Endodermal cell (in vitro differentiated cells): ENCODE measurements around the gene AP3D1. TPM values are rescaled to one million over a fixed set of nuclear protein-coding genes. Genes with fewer than 3 reads are reported as not detected.

ENCODE experiments used
- DNase-seq: peaks from one replicate; pipeline ENCODE4 v3.0.0-alpha.2; 2017
- H3K27ac ChIP-seq: 2 replicates; pipeline ENCODE4 v1.5.1; 2013; ENCODE audit warnings: mild to moderate bottlenecking, low read depth, low read length, moderate library complexity
- H3K27me3 ChIP-seq: 2 replicates; pipeline ENCODE4 v1.6.1; 2013; ENCODE audit warnings: mild to moderate bottlenecking, low read length, moderate library complexity; ENCODE audit not compliant: insufficient read depth, control insufficient read depth, poor library complexity, severe bottlenecking
- H3K36me3 ChIP-seq: 2 replicates; pipeline ENCODE4 v1.7.0; 2013; ENCODE audit warnings: mild to moderate bottlenecking, low read length, moderate library complexity; ENCODE audit not compliant: control insufficient read depth, insufficient read depth
- H3K4me1 ChIP-seq: one replicate; pipeline ENCODE4 v1.7.0; 2013; ENCODE audit warnings: low read length; ENCODE audit not compliant: control insufficient read depth, insufficient read depth
- H3K4me3 ChIP-seq: 2 replicates; pipeline ENCODE4 v1.5.1; 2013; ENCODE audit warnings: mild to moderate bottlenecking, low read length, moderate library complexity
- H3K9ac ChIP-seq: 2 replicates; pipeline ENCODE4 v1.6.1; 2013; ENCODE audit warnings: mild to moderate bottlenecking, low read length, moderate library complexity; ENCODE audit not compliant: poor library complexity, severe bottlenecking; ENCODE audit errors: extremely low read depth
- H3K9me3 ChIP-seq: 2 replicates; pipeline ENCODE4 v1.6.1; 2013; ENCODE audit warnings: mild to moderate bottlenecking, low read length, moderate library complexity; ENCODE audit not compliant: control insufficient read depth
- H3K27ac Mint-ChIP-seq: 2 replicates; pipeline ENCODE4 v1.8.0; 2020; ENCODE audit warnings: mixed read lengths
- H3K27me3 Mint-ChIP-seq: 2 replicates; pipeline ENCODE4 v1.8.0; 2021; ENCODE audit warnings: mild to moderate bottlenecking, mixed read lengths; ENCODE audit not compliant: insufficient read depth
- H3K36me3 Mint-ChIP-seq: 2 replicates; pipeline ENCODE4 v1.8.0; 2020; ENCODE audit warnings: low read depth, mixed read lengths
- H3K4me1 Mint-ChIP-seq: 2 replicates; pipeline ENCODE4 v1.8.0; 2020; ENCODE audit warnings: mixed read lengths
- H3K4me3 Mint-ChIP-seq: 2 replicates; pipeline ENCODE4 v1.8.0; 2020; ENCODE audit warnings: mild to moderate bottlenecking, moderate library complexity, mixed read lengths
- H3K9me3 Mint-ChIP-seq: 2 replicates; pipeline ENCODE4 v1.8.0; 2020; ENCODE audit warnings: mild to moderate bottlenecking, mixed read lengths
- CTCF ChIP-seq: fragments of 200-600 bp; sonication (generic); conservative IDR thresholded peaks from 2 replicates; pipeline ENCODE4 v1.5.0; 2021; ENCODE audit warnings: antibody characterized with exemption, mild to moderate bottlenecking
- WGBS, 2 experiments: methylation state at CpG; one replicate each; pipeline versions ENCODE4 v1.1.5 to v1.1.7; 2013; ENCODE audit warnings: missing lambda C conversion rate in 2 of 2, mixed read lengths in 1 of 2; ENCODE audit not compliant: insufficient coverage in 1 of 2, insufficient read length in 1 of 2; 5-methylcytosine and 5-hydroxymethylcytosine counted together
- total RNA-seq, 2 donors: library from RNA; stranded (reverse); fragmentation: NEBNext Ultra II Directional in 1 of 2; extraction: Animal tissue kit (Norgen Biotek cat#: 25700) in 1 of 2; gene quantifications; 2 replicates in 1 of 2; 3 replicates in 1 of 2; pipeline ENCODE4 v1.2.1, GENCODE V29; 2021

Gene AP3D1
- total RNA-seq, 2 donors from 2014 or later = 162 to 181 TPM

- H3K4me1 Mint-ChIP-seq = no peaks in the 10 kb centered on the region
- Histone ChIP-seq H3K4me3 (no peak overlapping the region), H3K27me3 (no peaks in the 10 kb centered on the region), H3K9ac (no peak overlapping the region), H3K36me3 (peaks cover 81% of the 10 kb centered on the region), H3K27ac (no peak overlapping the region), H3K4me1 (no peaks in the 10 kb centered on the region), H3K9me3 (no peaks in the 10 kb centered on the region)
- H3K36me3 Mint-ChIP-seq = peaks cover 78% of the 10 kb centered on the region
- WGBS, 2 experiments = 92 to 97% methylated on average over 10 of the region's 10 CpGs
- H3K27ac Mint-ChIP-seq = no peak overlapping the region
- no peak overlapping the region for H3K4me3 Mint-ChIP-seq
- no peaks in the 10 kb centered on the region for H3K27me3 Mint-ChIP-seq
- DNase-seq = no peak
- no peak for TF ChIP-seq CTCF
- H3K9me3 Mint-ChIP-seq = no peaks in the 10 kb centered on the region
Measured at GRCh38 chr19:2122982-2123381, 28.4 kb downstream of the AP3D1 start.

- peaks cover 77% of the 10 kb centered on the region for H3K36me3 Mint-ChIP-seq
Measured at GRCh38 chr19:2122251-2122650, 29.1 kb downstream of the AP3D1 start.

GRCh38 chr19:2121416-2122051 is 29.8 kb downstream of the AP3D1 start:
- Mint-ChIP-seq H3K4me1 (no peaks in the 10 kb centered on the region), H3K27me3 (no peaks in the 10 kb centered on the region), H3K9me3 (no peaks in the 10 kb centered on the region), H3K4me3 (no peak overlapping the region), H3K36me3 (peaks cover 71% of the 10 kb centered on the region), H3K27ac (no peak overlapping the region)
- H3K36me3 ChIP-seq = peaks cover 82% of the 10 kb centered on the region
- no peak for TF ChIP-seq CTCF
- no peaks in the 10 kb centered on the region for H3K4me1 ChIP-seq
- H3K4me3 ChIP-seq = no peak overlapping the region
- 95 to 96% methylated on average over 16 to 27 of the region's 27 CpGs for WGBS, 2 experiments
- no peak for DNase-seq
- H3K27ac ChIP-seq = no peak overlapping the region
- no peaks in the 10 kb centered on the region for H3K27me3 ChIP-seq
- no peak overlapping the region for H3K9ac ChIP-seq
- H3K9me3 ChIP-seq = no peaks in the 10 kb centered on the region

More at GRCh38 chr19:2122251-2122650, 29.1 kb downstream of the AP3D1 start:
- Mint-ChIP-seq H3K9me3 (no peaks in the 10 kb centered on the region), H3K27ac (no peak overlapping the region), H3K4me3 (no peak overlapping the region), H3K4me1 (no peaks in the 10 kb centered on the region), H3K27me3 (no peaks in the 10 kb centered on the region)
- H3K4me3 ChIP-seq = no peak overlapping the region
- H3K9ac ChIP-seq = no peak overlapping the region
- H3K9me3 ChIP-seq = no peaks in the 10 kb centered on the region
- DNase-seq = no peak
- 95 to 97% methylated on average over 13 to 15 of the region's 15 CpGs for WGBS, 2 experiments
- no peaks in the 10 kb centered on the region for H3K4me1 ChIP-seq
- H3K36me3 ChIP-seq = peaks cover 79% of the 10 kb centered on the region
- no peaks in the 10 kb centered on the region for H3K27me3 ChIP-seq
- H3K27ac ChIP-seq = no peak overlapping the region
- TF ChIP-seq CTCF = no peak
